Fibroblast of lung (primary cell): ENCODE data around the gene TMEM106C.

Experiments used
- EZH2 ChIP-seq: IDR thresholded peaks from 2 replicates; pipeline ENCODE4 v1.5.1; 2012; ENCODE audit warnings: low read length, control low read depth, mild to moderate bottlenecking; ENCODE audit errors: missing control alignments
- TF ChIP-seq, protein P1 (sequence below), 2 donors: IDR thresholded peaks in 1 of 2; conservative IDR thresholded peaks in 1 of 2; 1 replicate in 1 of 2; 2 replicates in 1 of 2; pipeline ENCODE4 v1.5.1; 2011 to 2012; ENCODE audit warnings: low read length in 2 of 2, control low read depth in 1 of 2, inconsistent platforms in 1 of 2, low read depth in 1 of 2, mild to moderate bottlenecking in 1 of 2

DNA sequence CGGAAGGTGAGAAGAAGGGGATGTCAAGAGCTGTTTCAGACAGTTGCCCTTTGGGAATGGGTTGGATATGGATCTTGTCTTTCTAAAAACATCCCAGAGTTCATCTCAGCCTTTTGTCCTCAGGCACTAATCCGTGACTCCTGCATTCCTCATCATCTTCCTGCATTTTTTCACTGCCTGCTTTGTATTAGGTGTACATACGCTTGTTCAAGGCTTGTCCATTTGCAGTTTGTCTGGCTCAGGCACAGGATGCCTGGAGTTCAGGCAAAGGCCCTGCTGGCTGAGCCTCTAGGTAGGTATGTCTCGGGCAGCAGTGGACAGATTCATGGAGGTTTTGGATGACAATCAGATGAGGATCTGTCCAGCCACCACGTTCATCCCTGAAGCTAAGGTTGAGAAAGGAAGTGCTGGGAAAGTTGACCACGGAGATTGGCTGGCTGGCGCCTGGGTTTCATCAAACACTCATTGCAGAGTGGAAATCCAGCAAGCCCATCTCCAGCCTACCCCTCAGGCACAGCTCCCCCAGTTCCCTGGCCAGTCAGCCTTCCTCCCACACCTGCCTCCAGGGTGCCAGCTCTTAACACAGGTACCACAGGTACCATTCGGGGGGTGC lies 12.4 kb upstream of the TMEM106C start:
- TF ChIP-seq EZH2, result no peak
- TF ChIP-seq, protein P1, sequence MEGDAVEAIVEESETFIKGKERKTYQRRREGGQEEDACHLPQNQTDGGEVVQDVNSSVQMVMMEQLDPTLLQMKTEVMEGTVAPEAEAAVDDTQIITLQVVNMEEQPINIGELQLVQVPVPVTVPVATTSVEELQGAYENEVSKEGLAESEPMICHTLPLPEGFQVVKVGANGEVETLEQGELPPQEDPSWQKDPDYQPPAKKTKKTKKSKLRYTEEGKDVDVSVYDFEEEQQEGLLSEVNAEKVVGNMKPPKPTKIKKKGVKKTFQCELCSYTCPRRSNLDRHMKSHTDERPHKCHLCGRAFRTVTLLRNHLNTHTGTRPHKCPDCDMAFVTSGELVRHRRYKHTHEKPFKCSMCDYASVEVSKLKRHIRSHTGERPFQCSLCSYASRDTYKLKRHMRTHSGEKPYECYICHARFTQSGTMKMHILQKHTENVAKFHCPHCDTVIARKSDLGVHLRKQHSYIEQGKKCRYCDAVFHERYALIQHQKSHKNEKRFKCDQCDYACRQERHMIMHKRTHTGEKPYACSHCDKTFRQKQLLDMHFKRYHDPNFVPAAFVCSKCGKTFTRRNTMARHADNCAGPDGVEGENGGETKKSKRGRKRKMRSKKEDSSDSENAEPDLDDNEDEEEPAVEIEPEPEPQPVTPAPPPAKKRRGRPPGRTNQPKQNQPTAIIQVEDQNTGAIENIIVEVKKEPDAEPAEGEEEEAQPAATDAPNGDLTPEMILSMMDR (conservative IDR thresholded peaks at IDR 0.05 in 1 of 2, IDR thresholded peaks at IDR 0.05 in 1 of 2; ENCODE audit: low read depth in 1 of 2, low read length in 2 of 2), result no peak
